Esophagus muscularis mucosa (tissue), 4 donors: ENCODE results near the gene FMO2. TPM values are rescaled to one million over a fixed set of nuclear protein-coding genes. Genes with fewer than 3 reads are reported as not detected.

ENCODE experiments used
- DNase-seq: peaks from one replicate; pipeline ENCODE4 v3.0.0-alpha.2; 2017; ENCODE audit errors: extremely low spot score
- H3K27ac ChIP-seq, 4 donors: fragments of 200-600 bp; sonication (generic); replicated peaks in 1 of 4; 1 replicate in 3 of 4; 2 replicates in 1 of 4; pipeline ENCODE4 v1.5.1; 2016 to 2019; ENCODE audit warnings: mild to moderate bottlenecking in 1 of 4
- H3K27me3 ChIP-seq, 4 donors: fragments of 200-600 bp; sonication (generic); one replicate each; pipeline versions ENCODE4 v1.5.1 to v1.6.0; 2016 to 2019
- H3K36me3 ChIP-seq, 4 donors: fragments of 200-600 bp; sonication (generic); one replicate each; pipeline ENCODE4 v1.5.1; 2016 to 2019
- H3K4me1 ChIP-seq, 4 donors: fragments of 200-600 bp; sonication (generic); one replicate each; pipeline ENCODE4 v1.5.1; 2016 to 2019
- H3K4me3 ChIP-seq, 4 donors: fragments of 200-600 bp; sonication (generic); 1 replicate in 2 of 4; 2 replicates in 2 of 4; pipeline ENCODE4 v1.5.1; 2016 to 2019; ENCODE audit warnings: mild to moderate bottlenecking in 4 of 4, moderate library complexity in 1 of 4
- H3K9me3 ChIP-seq, 4 donors: fragments of 200-600 bp; sonication (generic); 1 replicate in 3 of 4; 2 replicates in 1 of 4; pipeline ENCODE4 v1.5.1; 2016 to 2019
- CTCF ChIP-seq, 3 experiments: fragments of 200-600 bp in 2 of 3; fragments of 450-650 bp in 1 of 3; sonication (generic) in 2 of 3; IDR thresholded peaks; one replicate each; pipeline ENCODE4 v1.5.1; 2017 to 2019; ENCODE audit warnings: antibody characterized with exemption in 3 of 3, mild to moderate bottlenecking in 2 of 3, moderate library complexity in 1 of 3
- EP300 ChIP-seq: sonication (generic); formaldehyde crosslinking; IDR thresholded peaks from one replicate; pipeline ENCODE4 v1.6.1; 2017; ENCODE audit warnings: antibody characterized with exemption
- POLR2A ChIP-seq: fragments of 450-650 bp; IDR thresholded peaks from one replicate; pipeline ENCODE4 v1.6.1; 2017; ENCODE audit warnings: antibody characterized with exemption, moderate library complexity, mild to moderate bottlenecking, low read depth
- POLR2AphosphoS5 ChIP-seq, 2 donors: sonication (generic); formaldehyde crosslinking; IDR thresholded peaks; one replicate each; pipeline ENCODE4 v1.6.1; 2017; ENCODE audit warnings: antibody characterized with exemption in 2 of 2
- WGBS: methylation state at CpG from one replicate; pipeline ENCODE4 v1.1.5; 2018; 5-methylcytosine and 5-hydroxymethylcytosine counted together
- intact Hi-C: fragments of 100-400 bp; cut with DNase I; formaldehyde crosslinking; loops from one replicate; pipeline ENCODE4 v1.15.1; 2023
- total RNA-seq, 4 donors: library from RNA; depleted of rRNA; stranded (reverse); fragments of >200 nt; gene quantifications; one replicate each; pipeline versions ENCODE4 v1.1.0 to v1.2.1, GENCODE V29; 2016

FMO2 gene
- total RNA-seq, 4 donors from 2014 or later, result 41.1 to 69.4 (median 56.2) TPM

GRCh38 chr1:171172471-171172870 lies 12.6 kb upstream of the FMO2 start:
- TF ChIP-seq POLR2AphosphoS5 (IDR thresholded peaks at IDR 0.05) (no peak), EP300 (no peak), CTCF (IDR thresholded peaks at IDR 0.05) (no peak)
- 70% methylated on average over 2 of the region's 2 CpGs for WGBS
- no peaks in the 10 kb centered on the region for H3K9me3 ChIP-seq
- H3K27ac ChIP-seq, result no peak overlapping the region
- no peak for DNase-seq
- peaks cover 0 to 8% (median 4%) of the 10 kb centered on the region in 4 donors for H3K4me1 ChIP-seq
- no peak overlapping the region for H3K4me3 ChIP-seq
- H3K36me3 ChIP-seq, result no peaks in the 10 kb centered on the region
- no peaks in the 10 kb centered on the region for H3K27me3 ChIP-seq
- intact Hi-C loops, result no loop called here

- Histone ChIP-seq H3K36me3 (no peaks in the 10 kb centered on the region), H3K27ac (no peak overlapping the region), H3K4me3 (no peak overlapping the region), H3K27me3 (no peaks in the 10 kb centered on the region), H3K4me1 (peaks cover 0 to 8% (median 4%) of the 10 kb centered on the region in 4 donors), H3K9me3 (no peaks in the 10 kb centered on the region)
- intact Hi-C loops, result no loop called here
- TF ChIP-seq POLR2AphosphoS5 (IDR thresholded peaks at IDR 0.05) (no peak), CTCF (IDR thresholded peaks at IDR 0.05) (no peak), EP300 (no peak)
- no peak for DNase-seq
- WGBS, result 94% methylated on average over 1 of the region's 1 CpG
These were observed 12.0 kb upstream of the FMO2 start for GRCh38 chr1:171173069-171173468.

- H3K27ac ChIP-seq, result no peak overlapping the region
- intact Hi-C loops, result no loop called here
- no peaks in the 10 kb centered on the region for H3K27me3 ChIP-seq
- H3K4me1 ChIP-seq, result peaks cover 0 to 8% (median 4%) of the 10 kb centered on the region in 4 donors
- no peaks in the 10 kb centered on the region for H3K9me3 ChIP-seq
- H3K36me3 ChIP-seq, result no peaks in the 10 kb centered on the region
- WGBS, result 85% methylated on average over 1 of the region's 1 CpG
- TF ChIP-seq POLR2AphosphoS5 (IDR thresholded peaks at IDR 0.05), result no peak
- TF ChIP-seq EP300, result no peak
- no peak for TF ChIP-seq CTCF (IDR thresholded peaks at IDR 0.05)
- TF ChIP-seq POLR2A, result no peak
- no peak for DNase-seq
- H3K4me3 ChIP-seq, result no peak overlapping the region
These were observed 10.4 kb upstream of the FMO2 start for GRCh38 chr1:171174560-171175294.

- H3K4me3 ChIP-seq, result no peak overlapping the region
- no peaks in the 10 kb centered on the region for H3K36me3 ChIP-seq
- intact Hi-C loops, result no loop called here
- no peak overlapping the region for H3K27ac ChIP-seq
- DNase-seq, result no peak
- WGBS, result 93% methylated on average over 4 of the region's 4 CpGs
- H3K27me3 ChIP-seq, result no peaks in the 10 kb centered on the region
- TF ChIP-seq EP300 (no peak), POLR2A (no peak), POLR2AphosphoS5 (IDR thresholded peaks at IDR 0.05) (no peak), CTCF (IDR thresholded peaks at IDR 0.05) (no peak)
- peaks cover 0 to 5% (median 2%) of the 10 kb centered on the region in 4 donors for H3K4me1 ChIP-seq
- no peaks in the 10 kb centered on the region for H3K9me3 ChIP-seq
These were observed 7.8 kb upstream of the FMO2 start for GRCh38 chr1:171177261-171177660.
